ENCODE results near the gene TNFSF15. TPM values are rescaled to one million over a fixed set of nuclear protein-coding genes. Genes with fewer than 3 reads are reported as not detected.
A peak's percentile ranks its signal among the peaks of the same experiment; 100 is the strongest.

The TNFSF15 gene
- total and polyA plus RNA-seq, 2 donors (not counting 3 experiments of a cell fraction or from before 2014, with no cell fraction given): 8.4 to 14.3 TPM

GRCh38 chr9:114806526-114806900 is 674 bp upstream of the TNFSF15 start:
- no peak for TF ChIP-seq JUN (IDR thresholded peaks at IDR 0.05; ENCODE audit: borderline replicate concordance, insufficient read depth, insufficient read length, low read depth)
- no peak for TF ChIP-seq FOS (IDR thresholded peaks at IDR 0.05; ENCODE audit: borderline replicate concordance, insufficient read depth, low read length)
- no peak for TF ChIP-seq CTCF (IDR thresholded peaks at IDR 0.05; ENCODE audit: extremely low read depth in 1 of 2, insufficient read depth in 1 of 2, low read depth in 1 of 2, low read length in 2 of 2)
- no peak for TF ChIP-seq MYC (IDR thresholded peaks at IDR 0.05; ENCODE audit: low read depth, low read length)
- TF ChIP-seq POLR2A (IDR thresholded peaks at IDR 0.05; ENCODE audit: low read depth, low read length): no peak
- TF ChIP-seq GATA2 (IDR thresholded peaks at IDR 0.05; ENCODE audit: insufficient read depth, insufficient read length, low read depth, low read length): no peak
- TF ChIP-seq MAX (IDR thresholded peaks at IDR 0.05; ENCODE audit: insufficient read depth, insufficient read length): no peak
- TF ChIP-seq POLR2AphosphoS5 (IDR thresholded peaks at IDR 0.05; ENCODE audit: insufficient read depth, low read depth, low read length): no peak
- no peak for TF ChIP-seq EZH2 (IDR thresholded peaks at IDR 0.05; ENCODE audit: borderline replicate concordance, low read depth, low read length, severe bottlenecking)
- Histone ChIP-seq H2AFZ (ENCODE audit: low read depth, low read length) (peak overlapping the region; percentile 23), H3K79me2 (ENCODE audit: control insufficient read depth, insufficient read depth, low read length) (no peaks in the 10 kb centered on the region), H3K4me2 (ENCODE audit: insufficient read depth, low read length) (peak overlapping the region; percentile 83), H3K36me3 (ENCODE audit: control insufficient read depth in 2 of 2, extremely low read depth in 1 of 2, insufficient read depth in 2 of 2, low read length in 2 of 2) (no peaks in the 10 kb centered on the region), H3K9me3 (replicated peaks; ENCODE audit: control insufficient read depth, insufficient read depth, low read length) (no peaks in the 10 kb centered on the region), H3K27ac (ENCODE audit: insufficient read depth, low read depth, low read length) (peak overlapping the region; percentile 64), H4K20me1 (replicated peaks; ENCODE audit: control insufficient read depth, extremely low read depth, insufficient read depth, low read length) (no peaks in the 10 kb centered on the region), H3K4me3 (replicated peaks in 1 of 3; ENCODE audit: insufficient read depth in 1 of 3, low read depth in 1 of 3, low read length in 3 of 3) (no peak overlapping the region), H3K27me3 (ENCODE audit: control insufficient read depth in 2 of 2, insufficient read depth in 2 of 2, low read length in 2 of 2) (no peaks in the 10 kb centered on the region), H3K4me1 (ENCODE audit: control insufficient read depth, extremely low read depth, insufficient read depth, low read length) (peaks cover 38% of the 10 kb centered on the region), H3K9me1 (replicated peaks; ENCODE audit: control insufficient read depth, extremely low read depth, insufficient read depth, low read length) (no peaks in the 10 kb centered on the region), H3K9ac (replicated peaks; ENCODE audit: extremely low read depth, insufficient read depth, low read length) (no peak overlapping the region)
- POLR2A ChIA-PET: interaction anchor here (0.7 kb wide), 1 partner anchor 96 kb away, joined by 7 read pairs; no protein-coding TSS in a partner anchor
- BruUV-seq (replicated peaks): no TSS peak
- dilution Hi-C loops (cut with MboI; ENCODE audit: extremely low pct_ligation_motif_present, low sequenced_read_pairs): no loop called here
- DNase-seq (ENCODE audit: low read depth, low spot score) (no peak), FAIRE-seq (peak; percentile 28)
- intact Hi-C loops (cut with micrococcal nuclease): loop anchor here (1.0 kb wide), 1 partner anchor 67 kb away; no protein-coding TSS in a partner anchor
- CTCF ChIA-PET: interaction anchor here (0.9 to 4.6 kb wide), 6 partner anchors 9 to 135 kb away, joined by 3 to 33 read pairs (median 4); no protein-coding TSS in a partner anchor
